Measurements from ENCODE around the gene LEPROT. TPM values are rescaled to one million over a fixed set of nuclear protein-coding genes. Genes with fewer than 3 reads are reported as not detected.

Gene LEPROT
- total RNA-seq, 3 donors from 2014 or later, result 56.4 to 74.8 (median 56.6) TPM

GRCh38 chr1:65414538-65414937 is 5.9 kb upstream of the LEPROT start:
- no peak overlapping the region for H3K4me3 ChIP-seq
- TF ChIP-seq CTCF (IDR thresholded peaks at IDR 0.05), result no peak
- H3K36me3 ChIP-seq (ENCODE audit: low read depth), result no peaks in the 10 kb centered on the region
- DNase-seq, result no peak
- H3K4me1 ChIP-seq (ENCODE audit: low read depth), result no peaks in the 10 kb centered on the region
- no peak for ATAC-seq
- intact Hi-C loops (cut with DNase I, micrococcal nuclease), result no loop called here
- H3K9me3 ChIP-seq, result no peaks in the 10 kb centered on the region

GRCh38 chr1:65416767-65417166 is 3.7 kb upstream of the LEPROT start:
- TF ChIP-seq CTCF (IDR thresholded peaks at IDR 0.05), result no peak
- Histone ChIP-seq H3K4me1 (ENCODE audit: low read depth) (peaks cover 3% of the 10 kb centered on the region), H3K9me3 (no peaks in the 10 kb centered on the region), H3K4me3 (no peak overlapping the region), H3K36me3 (ENCODE audit: low read depth) (no peaks in the 10 kb centered on the region)
- ATAC-seq (no peak), DNase-seq (no peak)
- intact Hi-C loops (cut with DNase I, micrococcal nuclease), result no loop called here

- Histone ChIP-seq H3K9me3 (no peaks in the 10 kb centered on the region), H3K4me1 (ENCODE audit: low read depth) (peaks cover 7% of the 10 kb centered on the region), H3K36me3 (ENCODE audit: low read depth) (no peaks in the 10 kb centered on the region), H3K4me3 (no peak overlapping the region)
- TF ChIP-seq CTCF (IDR thresholded peaks at IDR 0.05), result no peak
- DNase-seq (no peak), ATAC-seq (no peak)
- intact Hi-C loops (cut with DNase I, micrococcal nuclease), result no loop called here
Observed at GRCh38 chr1:65417729-65418128, 2.7 kb upstream of the LEPROT start.

GRCh38 chr1:65418522-65419185 is 1.8 kb upstream of the LEPROT start:
- TF ChIP-seq CTCF (IDR thresholded peaks at IDR 0.05), result no peak
- intact Hi-C loops (cut with DNase I, micrococcal nuclease), result no loop called here
- Histone ChIP-seq H3K36me3 (ENCODE audit: low read depth) (no peaks in the 10 kb centered on the region), H3K4me1 (ENCODE audit: low read depth) (peaks cover 7% of the 10 kb centered on the region), H3K9me3 (no peaks in the 10 kb centered on the region), H3K4me3 (no peak overlapping the region)
- DNase-seq (no peak), ATAC-seq (no peak)

- intact Hi-C loops (cut with DNase I, micrococcal nuclease), result no loop called here
- peak; percentile 93 for ATAC-seq
Observed at GRCh38 chr1:65419681-65420589, 533 bp upstream of the LEPROT start.

More at GRCh38 chr1:65419681-65420589, 533 bp upstream of the LEPROT start:
- peak; percentile 98 to 99 (median 99) for DNase-seq
- peak overlapping the region; percentile 58 for H3K4me3 ChIP-seq
- H3K4me1 ChIP-seq (ENCODE audit: low read depth), result peaks cover 7% of the 10 kb centered on the region
- H3K9me3 ChIP-seq, result no peaks in the 10 kb centered on the region
- no peaks in the 10 kb centered on the region for H3K36me3 ChIP-seq (ENCODE audit: low read depth)
- no peak for TF ChIP-seq CTCF (IDR thresholded peaks at IDR 0.05)

All from mucosa of descending colon (tissue), 3 donors.